Calu3 (cell line): ENCODE data around the gene TGFBR2. TPM values are rescaled to one million over a fixed set of nuclear protein-coding genes. Genes with fewer than 3 reads are reported as not detected.

ENCODE experiments used
- BruUV-seq: library from RNA; stranded (reverse); fragments of 400-500 nt; replicated peaks from 2 replicates; lab custom pipeline; 2021; lab: Mats Ljungman, UMichigan
- CTCF ChIA-PET: fragments of 300-600 bp; sonication (Branson Sonifier 250); formaldehyde crosslinking; loops from one replicate; lab custom pipeline; 2022; ENCODE audit warnings: antibody characterized with exemption; lab: Charles Lee
- DNase-seq: peaks from one replicate; pipeline ENCODE4 v3.0.0; 2022
- H3K27ac Mint-ChIP-seq: one replicate; pipeline ENCODE4 v1.8.0; 2022; ENCODE audit warnings: mixed read lengths; ENCODE audit not compliant: unreplicated experiment
- H3K27me3 Mint-ChIP-seq: one replicate; pipeline ENCODE4 v1.8.0; 2022; ENCODE audit warnings: mixed read lengths; ENCODE audit not compliant: unreplicated experiment
- H3K36me3 Mint-ChIP-seq: one replicate; pipeline ENCODE4 v1.8.0; 2022; ENCODE audit warnings: mild to moderate bottlenecking, moderate library complexity, mixed read lengths; ENCODE audit not compliant: insufficient read depth, unreplicated experiment
- H3K4me1 Mint-ChIP-seq: one replicate; pipeline ENCODE4 v1.8.0; 2022; ENCODE audit warnings: mild to moderate bottlenecking, low read depth, mixed read lengths; ENCODE audit not compliant: unreplicated experiment
- H3K4me3 Mint-ChIP-seq: one replicate; pipeline ENCODE4 v1.8.0; 2022; ENCODE audit warnings: mild to moderate bottlenecking, low read depth, moderate library complexity, mixed read lengths; ENCODE audit not compliant: unreplicated experiment
- H3K9me3 Mint-ChIP-seq: one replicate; pipeline ENCODE4 v1.8.0; 2022; ENCODE audit warnings: low read depth, mixed read lengths; ENCODE audit not compliant: unreplicated experiment
- intact Hi-C: fragments of 100-400 bp; cut with micrococcal nuclease; formaldehyde crosslinking; loops from one replicate; pipeline ENCODE4 v1.10.0; 2022; ENCODE audit not compliant: unreplicated experiment
- total RNA-seq: library from RNA; stranded (reverse); gene quantifications from 2 replicates; pipeline ENCODE4 v1.2.3, GENCODE V29; 2022
- TF ChIP-seq, protein P1 (sequence below): fragments of 200-600 bp; IDR thresholded peaks from one replicate; pipeline ENCODE4 v1.8.0; 2022; ENCODE audit warnings: antibody characterized with exemption; ENCODE audit not compliant: unreplicated experiment

Gene TGFBR2
- total RNA-seq, 1 experiment from 2014 or later, result 105 TPM

GRCh38 chr3:30597131-30597768 is 9.2 kb upstream of the TGFBR2 start:
- CTCF ChIA-PET, result interaction anchor here (0.6 to 1.1 kb wide), 2 partner anchors 9 to 16 kb away, joined by 3 to 4 read pairs; partner anchors contain the start of gene TGFBR2
- H3K27ac Mint-ChIP-seq, result peak overlapping the region; percentile 91

GRCh38 chr3:30597769-30598134 is 8.6 kb upstream of the TGFBR2 start:
- intact Hi-C loops, result loop anchor here (1.0 to 5.0 kb wide), 2 partner anchors 58 to 105 kb away; no protein-coding TSS in a partner anchor
- BruUV-seq, result no TSS peak
- H3K4me3 Mint-ChIP-seq, result no peak overlapping the region
- no peaks in the 10 kb centered on the region for H3K27me3 Mint-ChIP-seq
- CTCF ChIA-PET, result interaction anchor here (0.6 to 1.1 kb wide), 2 partner anchors 9 to 16 kb away, joined by 3 to 4 read pairs; partner anchors contain the start of gene TGFBR2
- DNase-seq, result no peak
- no peaks in the 10 kb centered on the region for H3K9me3 Mint-ChIP-seq
- H3K36me3 Mint-ChIP-seq, result peaks cover 12% of the 10 kb centered on the region
- peaks cover 48% of the 10 kb centered on the region for H3K4me1 Mint-ChIP-seq
- H3K27ac Mint-ChIP-seq, result peak overlapping the region; percentile 91
- TF ChIP-seq, protein P1, sequence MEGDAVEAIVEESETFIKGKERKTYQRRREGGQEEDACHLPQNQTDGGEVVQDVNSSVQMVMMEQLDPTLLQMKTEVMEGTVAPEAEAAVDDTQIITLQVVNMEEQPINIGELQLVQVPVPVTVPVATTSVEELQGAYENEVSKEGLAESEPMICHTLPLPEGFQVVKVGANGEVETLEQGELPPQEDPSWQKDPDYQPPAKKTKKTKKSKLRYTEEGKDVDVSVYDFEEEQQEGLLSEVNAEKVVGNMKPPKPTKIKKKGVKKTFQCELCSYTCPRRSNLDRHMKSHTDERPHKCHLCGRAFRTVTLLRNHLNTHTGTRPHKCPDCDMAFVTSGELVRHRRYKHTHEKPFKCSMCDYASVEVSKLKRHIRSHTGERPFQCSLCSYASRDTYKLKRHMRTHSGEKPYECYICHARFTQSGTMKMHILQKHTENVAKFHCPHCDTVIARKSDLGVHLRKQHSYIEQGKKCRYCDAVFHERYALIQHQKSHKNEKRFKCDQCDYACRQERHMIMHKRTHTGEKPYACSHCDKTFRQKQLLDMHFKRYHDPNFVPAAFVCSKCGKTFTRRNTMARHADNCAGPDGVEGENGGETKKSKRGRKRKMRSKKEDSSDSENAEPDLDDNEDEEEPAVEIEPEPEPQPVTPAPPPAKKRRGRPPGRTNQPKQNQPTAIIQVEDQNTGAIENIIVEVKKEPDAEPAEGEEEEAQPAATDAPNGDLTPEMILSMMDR, result no peak

More at GRCh38 chr3:30597131-30597768, 9.2 kb upstream of the TGFBR2 start:
- BruUV-seq, result no TSS peak
- H3K27me3 Mint-ChIP-seq, result no peaks in the 10 kb centered on the region
- TF ChIP-seq, protein P1, result no peak
- intact Hi-C loops, result loop anchor here (1.0 to 5.0 kb wide), 2 partner anchors 58 to 105 kb away; no protein-coding TSS in a partner anchor
- no peaks in the 10 kb centered on the region for H3K9me3 Mint-ChIP-seq
- peak; percentile 45 for DNase-seq
- H3K36me3 Mint-ChIP-seq, result peaks cover 12% of the 10 kb centered on the region
- H3K4me1 Mint-ChIP-seq, result peaks cover 48% of the 10 kb centered on the region
- H3K4me3 Mint-ChIP-seq, result no peak overlapping the region

DNA sequence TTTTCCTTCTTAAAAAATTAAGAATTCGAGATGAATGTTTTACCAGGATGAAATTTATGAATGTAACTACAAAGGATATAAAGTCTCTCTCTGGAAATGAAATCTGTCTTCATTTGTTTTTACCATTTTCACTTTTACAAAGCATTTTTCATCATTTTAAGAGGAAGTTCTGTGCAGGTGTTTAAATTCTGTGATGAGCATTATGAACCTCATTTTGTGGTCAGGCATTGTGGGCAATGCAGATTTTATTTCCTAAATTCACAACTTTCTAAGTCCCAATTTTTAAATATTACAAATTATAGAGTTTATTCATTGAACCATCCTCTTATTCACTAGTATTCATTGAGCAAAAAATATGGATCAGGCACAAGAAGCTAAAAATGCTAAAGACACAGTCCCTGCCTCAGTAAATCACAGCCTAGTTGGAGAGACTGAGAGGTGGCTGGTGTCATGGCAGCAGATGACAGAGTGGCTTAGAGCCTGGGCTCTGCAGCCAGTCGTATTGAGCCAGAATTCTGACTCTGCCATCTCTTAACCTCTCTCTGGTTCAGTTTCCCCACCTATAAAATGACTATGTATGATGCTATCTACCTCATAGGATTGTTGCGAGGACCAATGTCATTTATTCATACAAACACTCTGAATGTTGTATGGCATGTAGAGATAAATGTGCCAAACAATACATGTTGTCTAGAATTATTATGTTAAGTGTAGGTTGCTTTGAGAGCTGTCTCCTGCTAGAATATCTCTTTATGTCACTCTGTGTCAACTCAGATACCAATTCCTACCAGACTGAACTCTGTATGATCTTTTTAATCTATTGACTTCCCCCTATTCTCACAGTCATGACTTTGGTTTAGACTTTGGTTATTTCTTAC is 7.5 kb upstream of the TGFBR2 start:
- Mint-ChIP-seq H3K27ac (peak overlapping the region; percentile 76), H3K9me3 (no peaks in the 10 kb centered on the region), H3K27me3 (no peaks in the 10 kb centered on the region), H3K36me3 (peaks cover 12% of the 10 kb centered on the region), H3K4me3 (no peak overlapping the region), H3K4me1 (peaks cover 48% of the 10 kb centered on the region)
- TF ChIP-seq, protein P1, result no peak
- intact Hi-C loops, result loop anchor here (5.0 kb wide), 1 partner anchor 107 kb away; no protein-coding TSS in a partner anchor
- no TSS peak for BruUV-seq
- no peak for DNase-seq
- CTCF ChIA-PET, result no interaction called here

- peaks cover 63% of the 10 kb centered on the region for H3K4me1 Mint-ChIP-seq
- DNase-seq, result peak; percentile 27
- CTCF ChIA-PET, result interaction anchor here (0.6 to 1.0 kb wide), 3 partner anchors 108 to 396 kb away, joined by 3 read pairs; no protein-coding TSS in a partner anchor
- BruUV-seq, result no TSS peak
- intact Hi-C loops, result no loop called here
- H3K36me3 Mint-ChIP-seq, result peaks cover 19% of the 10 kb centered on the region
- H3K4me3 Mint-ChIP-seq, result no peak overlapping the region
- TF ChIP-seq, protein P1, result no peak
- H3K27me3 Mint-ChIP-seq, result no peaks in the 10 kb centered on the region
- H3K9me3 Mint-ChIP-seq, result no peaks in the 10 kb centered on the region
- peak overlapping the region; percentile 72 for H3K27ac Mint-ChIP-seq
Measured at GRCh38 chr3:30600572-30600971, 5.8 kb upstream of the TGFBR2 start.
